Erythroblast (primary cell): ENCODE results near the gene POR.

Source experiments
- GATA1 ChIP-seq: IDR thresholded peaks from 2 replicates; pipeline ENCODE4 v1.6.1; 2011; ENCODE audit warnings: low read depth, mild to moderate bottlenecking, control low read depth, low read length, moderate library complexity
- POLR2A ChIP-seq: IDR thresholded peaks from 2 replicates; pipeline ENCODE4 v1.6.1; 2011; ENCODE audit warnings: mild to moderate bottlenecking, low read length

DNA sequence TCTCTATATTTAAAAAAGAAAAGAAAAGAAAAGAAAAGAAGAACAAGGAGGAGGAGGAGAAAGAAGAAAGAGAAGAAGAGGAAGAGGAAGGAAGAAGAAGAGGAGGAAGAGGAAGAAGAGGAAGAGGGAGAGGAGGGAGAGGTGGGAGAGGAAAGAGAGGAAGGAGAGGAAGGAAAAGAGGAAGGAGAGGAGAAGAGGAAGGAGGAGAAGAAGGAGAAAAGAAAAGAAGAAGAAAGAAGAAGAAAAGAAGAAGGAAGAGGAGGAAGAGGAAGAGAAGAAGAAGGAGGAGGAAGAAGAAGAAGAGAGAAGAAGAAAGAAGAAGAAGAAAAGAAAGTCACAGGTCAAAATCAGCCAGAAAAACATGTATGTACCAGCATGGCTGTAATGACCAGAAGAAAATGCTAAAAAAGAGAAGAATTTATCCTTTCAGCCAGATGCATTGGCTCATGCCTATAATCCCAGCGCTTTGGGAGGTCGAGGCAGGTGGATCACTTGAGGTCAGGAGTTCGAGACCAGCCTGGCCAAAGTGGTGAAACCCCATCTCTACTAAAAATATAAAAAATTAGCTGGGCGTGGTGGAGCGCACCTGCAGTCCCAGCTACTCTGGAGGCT, 5.3 kb upstream of the POR start:
- TF ChIP-seq POLR2A (no peak), GATA1 (no peak)
